A673 (cell line): ENCODE measurements around the gene FNTB. TPM values are rescaled to one million over a fixed set of nuclear protein-coding genes. Genes with fewer than 3 reads are reported as not detected.
"Not testable (repeated sequence)": the region's sequence is repeated elsewhere in the genome, so short reads cannot be mapped to it uniquely, and the experiment has no call there.

Experiments used
- BruUV-seq: library from RNA; stranded (reverse); fragments of 400-500 nt; replicated peaks from 2 replicates; lab custom pipeline; 2021; lab: Mats Ljungman, UMichigan
- CTCF ChIA-PET: fragments of 300-600 bp; sonication (Branson Sonifier 250); formaldehyde crosslinking; loops from one replicate; lab custom pipeline; 2022; ENCODE audit warnings: antibody characterized with exemption; lab: Charles Lee
- POLR2A ChIA-PET: fragments of 300-600 bp; sonication (Branson Sonifier 250); formaldehyde crosslinking; loops from one replicate; lab custom pipeline; 2022; ENCODE audit warnings: antibody characterized with exemption; ENCODE audit not compliant: low non-redundant PET; lab: Charles Lee
- DNase-seq: peaks from one replicate; pipeline ENCODE4 v3.0.0-alpha.2; 2015; ENCODE audit warnings: low spot score
- H3K27ac ChIP-seq: fragments of 200-600 bp; sonication (generic); 2 replicates; pipeline ENCODE4 v1.5.1; 2016; ENCODE audit warnings: mixed run types, low read depth, mild to moderate bottlenecking, mixed read lengths, antibody characterized with exemption, low read length; ENCODE audit not compliant: poor library complexity, severe bottlenecking
- H3K27me3 ChIP-seq: fragments of 200-600 bp; sonication (generic); replicated peaks from 2 replicates; pipeline ENCODE4 v1.6.1; 2017; ENCODE audit warnings: mixed run types, low read depth, mild to moderate bottlenecking, mixed read lengths, antibody characterized with exemption, low read length; ENCODE audit not compliant: insufficient read depth, poor library complexity
- H3K36me3 ChIP-seq: fragments of 200-600 bp; sonication (generic); 2 replicates; pipeline ENCODE4 v1.6.1; 2016; ENCODE audit warnings: mixed run types, mild to moderate bottlenecking, mixed read lengths, antibody characterized with exemption, low read length; ENCODE audit not compliant: insufficient read depth, poor library complexity, severe bottlenecking
- H3K4me1 ChIP-seq: fragments of 200-600 bp; sonication (generic); 2 replicates; pipeline ENCODE4 v1.6.1; 2017; ENCODE audit warnings: mixed run types, mild to moderate bottlenecking, mixed read lengths, antibody characterized with exemption, low read length; ENCODE audit not compliant: insufficient read depth, poor library complexity, severe bottlenecking
- H3K4me3 ChIP-seq: fragments of 200-600 bp; sonication (generic); 2 replicates; pipeline ENCODE4 v1.5.1; 2016; ENCODE audit warnings: low read depth, mixed run types, mild to moderate bottlenecking, mixed read lengths, low read length; ENCODE audit not compliant: poor library complexity, severe bottlenecking
- H3K9me3 ChIP-seq: fragments of 200-600 bp; sonication (generic); 2 replicates; pipeline ENCODE4 v1.6.1; 2016; ENCODE audit warnings: mixed run types, low read depth, mild to moderate bottlenecking, mixed read lengths, antibody characterized with exemption, low read length; ENCODE audit not compliant: poor library complexity, severe bottlenecking
- CTCF ChIP-seq: fragments of 300-800, 200-600 bp; sonication (generic); conservative IDR thresholded peaks from 2 replicates; pipeline ENCODE4 v1.5.1; 2017; ENCODE audit warnings: low read depth, mild to moderate bottlenecking, antibody characterized with exemption, low read length, moderate library complexity, mixed read lengths
- EZH2 ChIP-seq: fragments of 200-600 bp; sonication (generic); IDR thresholded peaks from 2 replicates; pipeline ENCODE4 v1.6.1; 2017; ENCODE audit warnings: borderline replicate concordance, low read depth, mild to moderate bottlenecking, mixed read lengths, antibody characterized with exemption, low read length; ENCODE audit not compliant: poor library complexity, severe bottlenecking
- intact Hi-C: fragments of 100-400 bp; cut with micrococcal nuclease; formaldehyde crosslinking; loops from one replicate; pipeline ENCODE4 v1.10.0; 2022; ENCODE audit not compliant: unreplicated experiment
- total RNA-seq: library from RNA; stranded (reverse); gene quantifications from 2 replicates; pipeline ENCODE4 v1.2.3, GENCODE V29; 2021

Gene FNTB
- total RNA-seq, 1 experiment from 2014 or later = 24.0 TPM

DNA sequence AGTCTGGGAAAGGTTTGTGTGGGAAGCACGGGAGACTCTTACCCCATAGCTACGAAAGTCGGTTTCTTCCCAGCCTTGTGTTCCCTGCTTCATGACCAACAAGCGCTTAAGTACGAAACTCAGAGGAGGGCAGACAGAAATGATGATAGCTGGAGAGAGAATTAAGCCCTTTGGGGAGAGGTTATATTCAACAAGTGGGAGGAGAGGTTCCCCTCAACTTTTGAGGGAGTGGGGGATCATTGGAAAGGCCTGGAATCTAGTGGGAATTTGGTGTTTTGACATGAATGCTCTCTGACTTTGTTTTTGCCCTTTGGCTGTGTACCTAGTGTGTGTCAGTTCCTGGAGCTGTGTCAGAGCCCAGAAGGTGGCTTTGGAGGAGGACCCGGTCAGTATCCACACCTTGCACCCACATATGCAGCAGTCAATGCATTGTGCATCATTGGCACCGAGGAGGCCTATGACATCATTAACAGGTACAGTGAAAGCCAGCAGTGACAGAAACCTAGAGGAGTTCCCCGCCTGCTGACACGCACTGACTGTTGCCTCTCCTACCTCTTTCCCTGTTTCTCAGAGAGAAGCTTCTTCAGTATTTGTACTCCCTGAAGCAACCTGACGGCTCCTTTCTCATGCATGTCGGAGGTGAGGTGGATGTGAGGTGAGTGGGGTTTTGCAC lies 40.6 kb downstream of the FNTB start:
- no peak for DNase-seq
- Histone ChIP-seq H3K9me3 (no peaks in the 10 kb centered on the region), H3K36me3 (peaks cover 21% of the 10 kb centered on the region), H3K27ac (no peak overlapping the region), H3K4me1 (no peaks in the 10 kb centered on the region), H3K27me3 (no peaks in the 10 kb centered on the region), H3K4me3 (no peak overlapping the region)
- TF ChIP-seq CTCF = no peak
- TF ChIP-seq EZH2 = no peak
- ChIA-PET POLR2A (no interaction called here), CTCF (no interaction called here)
- no TSS peak for BruUV-seq
- intact Hi-C loops = no loop called here

GRCh38 chr14:65028937-65029336 lies 42.2 kb downstream of the FNTB start:
- intact Hi-C loops = no loop called here
- ChIA-PET POLR2A (no interaction called here), CTCF (no interaction called here)
- BruUV-seq = no TSS peak
- no peaks in the 10 kb centered on the region for H3K4me1 ChIP-seq
- peaks cover 33% of the 10 kb centered on the region for H3K36me3 ChIP-seq
- no peak overlapping the region for H3K27ac ChIP-seq
- H3K4me3 ChIP-seq = no peak overlapping the region
- TF ChIP-seq CTCF (no peak), EZH2 (no peak)
- no peak for DNase-seq
- no peaks in the 10 kb centered on the region for H3K9me3 ChIP-seq
- no peaks in the 10 kb centered on the region for H3K27me3 ChIP-seq

DNA sequence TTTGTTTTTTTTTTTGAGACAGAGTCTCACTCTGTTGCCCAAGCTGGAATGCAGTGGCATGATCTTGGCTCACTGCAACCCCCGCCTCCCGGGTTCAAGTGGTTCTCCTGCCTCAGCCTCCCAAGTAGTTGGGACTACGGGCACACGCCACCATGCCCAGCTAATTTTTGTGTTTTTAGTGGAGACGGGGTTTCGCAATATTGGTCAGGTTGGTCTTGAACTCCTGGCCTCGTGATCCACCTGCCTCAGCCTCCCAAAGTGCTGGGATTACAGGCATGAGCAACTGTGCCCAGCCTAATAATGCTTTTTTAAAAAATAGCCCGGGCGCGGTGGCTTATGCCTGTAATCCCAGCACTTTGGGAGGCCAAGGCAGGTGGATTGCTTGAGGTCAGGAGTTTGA lies 44.6 kb downstream of the FNTB start:
- BruUV-seq = not testable (repeated sequence)

DNA sequence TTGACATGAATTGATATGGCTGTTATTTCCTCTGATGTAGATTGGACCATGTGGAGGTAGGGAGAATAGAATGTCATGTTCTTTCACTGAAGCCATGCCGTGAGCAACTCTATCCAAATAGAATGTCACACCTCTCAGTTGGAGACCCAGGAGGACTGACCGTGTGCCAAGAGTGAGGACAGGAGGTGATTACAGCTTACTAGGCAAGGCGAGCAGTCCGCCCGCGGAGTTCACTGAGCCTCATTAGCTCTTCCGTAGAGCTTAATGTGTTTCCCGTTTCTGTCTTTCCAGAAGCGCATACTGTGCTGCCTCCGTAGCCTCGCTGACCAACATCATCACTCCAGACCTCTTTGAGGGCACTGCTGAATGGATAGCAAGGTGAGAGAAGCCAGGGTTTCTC lies 45.6 kb downstream of the FNTB start:
- ChIA-PET CTCF (no interaction called here), POLR2A (no interaction called here)
- intact Hi-C loops = no loop called here
- Histone ChIP-seq H3K27ac (no peak overlapping the region), H3K4me1 (no peaks in the 10 kb centered on the region), H3K27me3 (no peaks in the 10 kb centered on the region), H3K9me3 (no peaks in the 10 kb centered on the region), H3K36me3 (peaks cover 28% of the 10 kb centered on the region), H3K4me3 (no peak overlapping the region)
- no TSS peak for BruUV-seq
- TF ChIP-seq EZH2 (no peak), CTCF (no peak)
- no peak for DNase-seq

More for the DNA sequence above, 44.6 kb downstream of the FNTB start:
- DNase-seq, H3K27ac ChIP-seq, intact Hi-C loops, H3K9me3 ChIP-seq, H3K27me3 ChIP-seq, H3K4me3 ChIP-seq, H3K4me1 ChIP-seq, CTCF ChIA-PET: not testable (repeated sequence)
- POLR2A ChIA-PET = interaction anchor here (0.7 kb wide), 1 partner anchor 208 kb away, joined by 3 read pairs; no protein-coding TSS in a partner anchor
- H3K36me3 ChIP-seq = peaks cover 33% of the 10 kb centered on the region
